KBM-7 (cell line): ENCODE data around the gene TMPRSS3.

Experiments used
- DNase-seq: peaks from one replicate; pipeline ENCODE4 v3.0.0-alpha.2; 2015
- in situ Hi-C: fragments of 300-500 bp; cut with MboI; formaldehyde crosslinking; loops from 2 replicates; pipeline ENCODE4 v1.14.3; 2020; ENCODE audit warnings: low sequenced_read_pairs, low pct_unique_long_range_greater_than_20kb, mixed read lengths

Gene TMPRSS3

DNA sequence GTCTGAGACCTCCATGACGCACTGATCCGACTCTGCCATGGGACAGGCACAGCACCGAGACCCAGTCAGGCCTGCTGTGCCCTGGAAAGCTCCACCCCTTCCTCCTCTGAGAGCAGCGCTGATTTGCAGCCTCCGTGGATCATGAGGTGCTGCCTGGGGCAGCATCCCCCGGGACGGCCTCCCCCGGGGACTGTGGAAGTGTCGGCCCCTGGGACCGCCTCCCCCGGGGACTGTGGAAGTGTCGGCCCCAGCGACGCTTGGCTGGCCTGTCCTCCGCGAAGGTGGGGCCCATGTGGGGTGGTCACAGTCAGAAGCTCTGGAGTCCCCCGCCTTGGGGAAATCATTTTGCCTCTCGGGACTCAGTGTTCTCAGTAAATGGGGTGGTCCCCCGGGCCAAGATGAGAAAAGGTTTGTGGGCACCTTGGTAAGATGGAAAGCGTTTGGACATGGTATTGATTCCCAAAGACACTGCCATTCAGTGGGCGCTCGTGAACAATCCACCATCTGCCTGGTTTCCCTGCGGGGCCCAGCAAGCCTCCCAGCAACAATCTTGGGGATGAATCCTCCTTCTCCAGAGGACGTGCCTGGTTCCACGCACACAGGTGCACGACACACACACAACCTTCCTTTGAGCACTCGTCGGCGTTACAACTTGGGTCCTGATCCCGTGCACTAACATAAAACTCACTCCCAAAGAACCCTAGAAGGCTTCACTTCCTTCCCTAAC lies 48.1 kb downstream of the TMPRSS3 start:
- DNase-seq: no peak
- in situ Hi-C loops: no loop called here

- in situ Hi-C loops: no loop called here
- DNase-seq: no peak
Observed at GRCh38 chr21:42346866-42347600, 48.8 kb downstream of the TMPRSS3 start.

GRCh38 chr21:42346441-42346840 lies 49.4 kb downstream of the TMPRSS3 start:
- in situ Hi-C loops: no loop called here

GRCh38 chr21:42344631-42345030 lies 51.2 kb downstream of the TMPRSS3 start:
- DNase-seq: no peak
- in situ Hi-C loops: no loop called here

More at GRCh38 chr21:42346441-42346840, 49.4 kb downstream of the TMPRSS3 start:
- no peak for DNase-seq

DNA sequence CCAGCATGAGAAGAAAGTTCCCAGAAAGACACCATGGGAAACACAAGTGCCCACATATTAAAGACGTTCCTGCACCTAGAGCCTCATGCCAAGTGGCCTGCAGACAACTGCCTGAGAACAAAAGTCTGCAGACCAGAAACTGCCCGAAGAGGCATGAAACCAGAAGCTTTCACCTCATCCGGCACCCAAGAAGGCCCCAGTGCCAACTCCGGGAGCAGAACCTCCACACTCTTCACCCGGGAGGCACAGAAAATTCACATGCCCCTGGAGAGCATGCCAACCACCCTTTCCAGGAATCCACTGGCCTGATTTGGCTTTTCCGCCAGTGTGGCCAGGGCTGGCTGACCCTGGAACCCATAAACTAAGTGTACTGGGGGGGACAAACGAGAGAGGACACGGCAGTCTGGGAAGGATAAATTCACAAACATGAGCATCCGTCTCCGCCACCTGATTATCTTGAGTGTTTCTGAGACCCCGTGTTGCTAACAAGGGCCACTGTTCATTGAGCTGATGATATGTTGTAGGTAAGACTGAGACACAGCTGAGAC lies 51.8 kb downstream of the TMPRSS3 start:
- in situ Hi-C loops: no loop called here
- DNase-seq: no peak

GRCh38 chr21:42343556-42343955 lies 52.3 kb downstream of the TMPRSS3 start:
- no peak for DNase-seq
- in situ Hi-C loops: no loop called here

- DNase-seq: no peak
- in situ Hi-C loops: no loop called here
Observed at GRCh38 chr21:42343101-42343500, 52.8 kb downstream of the TMPRSS3 start.

- in situ Hi-C loops: no loop called here
- no peak for DNase-seq
Observed at GRCh38 chr21:42341776-42342542, 53.9 kb downstream of the TMPRSS3 start.

DNA sequence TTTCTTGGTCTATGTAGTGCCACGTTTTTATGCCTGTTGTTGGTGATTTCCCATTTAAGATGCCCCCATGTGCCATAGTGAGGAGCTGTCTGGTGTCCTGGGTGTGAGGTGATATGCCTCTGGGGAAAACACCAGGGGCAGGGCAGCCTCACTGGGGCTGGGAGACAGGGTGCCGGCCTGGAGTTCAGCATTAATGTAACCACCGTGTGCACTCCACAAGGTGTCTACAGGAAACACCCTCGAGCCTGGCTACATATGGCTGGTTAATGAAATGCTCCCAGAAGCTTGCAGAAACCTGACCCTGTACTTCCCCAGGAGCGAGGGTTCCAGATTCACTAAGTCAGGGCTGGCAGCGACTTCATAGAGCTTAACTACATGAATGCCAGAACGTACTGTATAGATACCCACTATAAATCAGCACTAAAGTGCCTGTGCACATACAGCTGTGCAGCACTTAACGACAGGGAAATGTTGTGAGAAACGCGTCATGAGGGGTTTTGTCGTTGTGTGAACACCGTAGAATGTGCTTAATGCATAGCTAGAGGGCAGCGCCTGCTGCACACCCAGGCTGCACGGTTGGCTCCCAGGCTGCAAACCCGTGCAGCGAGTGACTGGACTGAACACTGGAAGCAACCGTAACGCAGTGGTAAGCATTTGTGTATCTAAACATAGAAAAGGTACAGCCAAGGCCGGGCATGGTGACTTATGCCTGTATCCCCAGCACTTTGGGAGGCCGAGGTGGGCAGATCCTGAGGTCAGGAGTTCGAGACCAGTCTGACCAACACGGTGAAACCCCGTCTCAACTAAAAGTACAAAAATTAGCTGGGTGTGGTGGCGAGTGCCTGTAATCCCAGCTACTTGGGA lies 55.4 kb downstream of the TMPRSS3 start:
- in situ Hi-C loops: no loop called here
- DNase-seq: no peak

- in situ Hi-C loops: no loop called here
- no peak for DNase-seq
Observed at GRCh38 chr21:42338729-42339715, 56.8 kb downstream of the TMPRSS3 start.

- in situ Hi-C loops: no loop called here
- peak; percentile 43 for DNase-seq
Observed at GRCh38 chr21:42337830-42338728, 57.8 kb downstream of the TMPRSS3 start.

- no peak for DNase-seq
Observed at GRCh38 chr21:42337276-42337675, 58.6 kb downstream of the TMPRSS3 start.

GRCh38 chr21:42336054-42336453 lies 59.8 kb downstream of the TMPRSS3 start:
- no peak for DNase-seq
- in situ Hi-C loops: no loop called here

More at GRCh38 chr21:42337276-42337675, 58.6 kb downstream of the TMPRSS3 start:
- in situ Hi-C loops: no loop called here

DNA sequence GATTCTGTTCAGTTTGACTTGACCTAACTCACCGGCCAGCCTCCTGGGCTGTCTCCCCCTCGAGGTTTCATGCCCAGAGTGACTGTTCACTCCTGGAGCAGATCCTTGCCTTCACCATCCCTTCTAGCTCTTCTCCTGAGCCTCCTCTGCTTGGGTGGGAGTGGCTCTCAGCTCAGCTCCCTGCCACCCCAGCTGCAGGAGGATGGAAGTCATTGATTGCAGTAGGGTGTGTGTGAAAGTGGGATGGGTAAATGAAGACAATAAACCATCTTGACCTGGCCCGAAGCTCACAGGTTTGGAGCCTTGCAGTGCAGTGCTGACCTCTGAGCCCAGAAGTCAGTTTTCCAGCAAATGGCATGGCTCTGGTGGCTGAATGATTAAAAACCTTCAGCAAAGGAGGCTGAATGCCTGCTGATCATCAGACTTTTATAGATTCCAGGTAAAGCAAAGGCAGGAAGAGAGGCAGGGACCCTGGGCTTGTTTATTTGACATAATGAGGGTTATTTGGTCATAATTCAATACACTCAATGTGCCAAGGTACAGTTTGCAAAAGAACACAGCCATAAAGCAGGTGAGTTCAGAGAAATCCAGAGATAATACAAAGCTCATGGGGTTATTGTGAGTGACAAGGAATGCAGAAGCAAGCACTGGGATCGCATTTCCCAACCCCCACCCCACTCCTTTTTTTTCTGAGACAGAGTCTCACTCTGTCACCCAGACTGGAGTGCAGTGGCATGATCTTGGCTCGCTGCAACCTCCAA lies 63.1 kb downstream of the TMPRSS3 start:
- in situ Hi-C loops: no loop called here
- no peak for DNase-seq

- no peak for DNase-seq
- in situ Hi-C loops: no loop called here
Observed at GRCh38 chr21:42331660-42332059, 64.2 kb downstream of the TMPRSS3 start.
